Measurements from ENCODE around the gene MGA. TPM values are rescaled to one million over a fixed set of nuclear protein-coding genes. Genes with fewer than 3 reads are reported as not detected.

Gene MGA
- polyA plus RNA-seq, 1 donor (not counting 4 experiments of a cell fraction or from before 2014, with no cell fraction given) = 6.3 TPM

DNA sequence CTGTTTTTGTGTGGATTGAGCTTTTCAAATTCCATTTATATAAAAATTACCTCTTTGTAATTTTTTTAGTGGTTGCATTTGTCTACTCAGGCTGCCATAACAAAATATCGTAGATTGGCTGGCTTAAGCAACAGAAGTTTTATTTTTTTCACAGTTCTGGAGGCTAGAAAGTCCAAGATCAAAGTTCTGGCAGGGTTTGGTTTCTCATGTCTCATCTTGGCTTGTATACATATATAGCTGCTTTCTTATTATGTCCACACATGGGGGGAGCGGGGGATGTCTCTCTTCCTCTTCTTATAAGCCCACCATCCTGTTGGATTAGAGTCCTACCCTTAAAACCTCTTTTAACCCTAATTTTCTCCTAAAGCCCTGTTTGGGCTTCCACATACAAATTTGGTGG is 28.5 kb downstream of the MGA start:
- H3K79me2 ChIP-seq (ENCODE audit: control insufficient read depth, insufficient read depth, low read length) = peaks cover 28% of the 10 kb centered on the region
- H3K4me3 ChIP-seq (ENCODE audit: control insufficient read depth in 2 of 3, extremely low read depth in 1 of 3, insufficient read depth in 2 of 3, low read depth in 1 of 3, low read length in 3 of 3) = no peak overlapping the region
- no peak for TF ChIP-seq EZH2 (IDR thresholded peaks at IDR 0.05; ENCODE audit: low read length)
- TF ChIP-seq CTCF (optimal IDR thresholded peaks at IDR 0.05 in 1 of 3, IDR thresholded peaks at IDR 0.05 in 1 of 3, conservative IDR thresholded peaks at IDR 0.05 in 1 of 3; ENCODE audit: extremely low read depth in 1 of 3, insufficient read depth in 2 of 3, low read length in 3 of 3) = no peak
- FAIRE-seq = no peak
- dilution Hi-C loops (cut with MboI; ENCODE audit: extremely low pct_ligation_motif_present, low sequenced_read_pairs) = no loop called here
- no peaks in the 10 kb centered on the region for H3K36me3 ChIP-seq (ENCODE audit: control insufficient read depth in 2 of 2, extremely low read depth in 1 of 2, insufficient read depth in 2 of 2, low read length in 2 of 2)
- no peaks in the 10 kb centered on the region for H3K4me1 ChIP-seq (ENCODE audit: control insufficient read depth, extremely low read depth, insufficient read depth, low read length)
- no peaks in the 10 kb centered on the region for H3K9me3 ChIP-seq (ENCODE audit: control insufficient read depth, low read depth, low read length)
- H3K4me2 ChIP-seq (ENCODE audit: control insufficient read depth, extremely low read depth, insufficient read depth, low read depth, low read length) = no peak overlapping the region
- H3K27ac ChIP-seq (ENCODE audit: control insufficient read depth, insufficient read depth, low read length) = no peak overlapping the region
- no peak overlapping the region for H2AFZ ChIP-seq (ENCODE audit: control insufficient read depth, low read length)
- H3K27me3 ChIP-seq (ENCODE audit: control insufficient read depth, extremely low read depth, insufficient read depth, low read length) = no peaks in the 10 kb centered on the region
- DNase-seq (ENCODE audit: low read depth, low spot score) = no peak
- H3K9me1 ChIP-seq (ENCODE audit: control insufficient read depth, extremely low read depth, insufficient read depth, low read length) = no peaks in the 10 kb centered on the region
- no peaks in the 10 kb centered on the region for H4K20me1 ChIP-seq (ENCODE audit: control insufficient read depth, extremely low read depth, insufficient read depth, low read length)
- no peak overlapping the region for H3K9ac ChIP-seq (ENCODE audit: control insufficient read depth, extremely low read depth, insufficient read depth, low read length)

GRCh38 chr15:41689083-41689482 is 28.9 kb downstream of the MGA start:
- no peak for TF ChIP-seq CTCF (optimal IDR thresholded peaks at IDR 0.05 in 1 of 3, IDR thresholded peaks at IDR 0.05 in 1 of 3, conservative IDR thresholded peaks at IDR 0.05 in 1 of 3; ENCODE audit: extremely low read depth in 1 of 3, insufficient read depth in 2 of 3, low read length in 3 of 3)
- no peak for TF ChIP-seq EZH2 (IDR thresholded peaks at IDR 0.05; ENCODE audit: low read length)
- Histone ChIP-seq H3K9me1 (ENCODE audit: control insufficient read depth, extremely low read depth, insufficient read depth, low read length) (no peaks in the 10 kb centered on the region), H3K4me2 (ENCODE audit: control insufficient read depth, extremely low read depth, insufficient read depth, low read depth, low read length) (no peak overlapping the region), H2AFZ (ENCODE audit: control insufficient read depth, low read length) (no peak overlapping the region), H3K4me3 (ENCODE audit: control insufficient read depth in 2 of 3, extremely low read depth in 1 of 3, insufficient read depth in 2 of 3, low read depth in 1 of 3, low read length in 3 of 3) (no peak overlapping the region), H3K4me1 (ENCODE audit: control insufficient read depth, extremely low read depth, insufficient read depth, low read length) (no peaks in the 10 kb centered on the region), H3K79me2 (ENCODE audit: control insufficient read depth, insufficient read depth, low read length) (peaks cover 25% of the 10 kb centered on the region), H3K9ac (ENCODE audit: control insufficient read depth, extremely low read depth, insufficient read depth, low read length) (no peak overlapping the region), H3K27ac (ENCODE audit: control insufficient read depth, insufficient read depth, low read length) (no peak overlapping the region), H4K20me1 (ENCODE audit: control insufficient read depth, extremely low read depth, insufficient read depth, low read length) (no peaks in the 10 kb centered on the region), H3K36me3 (ENCODE audit: control insufficient read depth in 2 of 2, extremely low read depth in 1 of 2, insufficient read depth in 2 of 2, low read length in 2 of 2) (no peaks in the 10 kb centered on the region), H3K9me3 (ENCODE audit: control insufficient read depth, low read depth, low read length) (no peaks in the 10 kb centered on the region), H3K27me3 (ENCODE audit: control insufficient read depth, extremely low read depth, insufficient read depth, low read length) (no peaks in the 10 kb centered on the region)
- FAIRE-seq (no peak), DNase-seq (ENCODE audit: low read depth, low spot score) (no peak)
- dilution Hi-C loops (cut with MboI; ENCODE audit: extremely low pct_ligation_motif_present, low sequenced_read_pairs) = no loop called here

Measured in keratinocyte (primary cell).